Uterus (tissue), 4 donors: ENCODE measurements around the gene FGR. TPM values are rescaled to one million over a fixed set of nuclear protein-coding genes. Genes with fewer than 3 reads are reported as not detected.
A peak's percentile ranks its signal among the peaks of the same experiment; 100 is the strongest.

Experiments used
- DNase-seq, 2 donors: peaks; one replicate each; pipeline ENCODE4 v3.0.0-alpha.2; 2019 to 2020
- H3K27ac ChIP-seq, 2 donors: fragments of 200-600 bp; sonication (generic); 1 replicate in 1 of 2; 2 replicates in 1 of 2; pipeline ENCODE4 v1.5.1; 2016 to 2018
- H3K27me3 ChIP-seq, 2 donors: fragments of 200-600 bp; sonication (generic); one replicate each; pipeline ENCODE4 v1.5.1; 2018 to 2019; ENCODE audit warnings: control low read depth in 1 of 2
- H3K36me3 ChIP-seq, 2 donors: fragments of 200-600 bp; sonication (generic); one replicate each; pipeline ENCODE4 v1.5.1; 2019; ENCODE audit warnings: control low read depth in 1 of 2
- H3K4me1 ChIP-seq, 2 donors: fragments of 200-600 bp; sonication (generic); one replicate each; pipeline ENCODE4 v1.5.1; 2018 to 2019; ENCODE audit warnings: control low read depth in 1 of 2
- H3K4me3 ChIP-seq, 2 donors: fragments of 200-600 bp; sonication (generic); 1 replicate in 1 of 2; 2 replicates in 1 of 2; pipeline ENCODE4 v1.5.1; 2018 to 2019; ENCODE audit warnings: mild to moderate bottlenecking in 1 of 2
- H3K9me3 ChIP-seq, 2 donors: fragments of 200-600 bp; sonication (generic); one replicate each; pipeline ENCODE4 v1.5.1; 2019; ENCODE audit warnings: control low read depth in 1 of 2
- POLR2A ChIP-seq, 2 donors: fragments of 450-650 bp; IDR thresholded peaks; one replicate each; pipeline ENCODE4 v1.6.1; 2016; ENCODE audit warnings: antibody characterized with exemption in 2 of 2, mild to moderate bottlenecking in 1 of 2, moderate library complexity in 1 of 2
- intact Hi-C: fragments of 100-400 bp; cut with DNase I; formaldehyde crosslinking; loops from one replicate; pipeline ENCODE4 v1.15.1; 2023; ENCODE audit warnings: low total_unique reads
- total RNA-seq, 4 donors: library from RNA; depleted of rRNA in 3 of 4; stranded (reverse); fragments of >200 nt in 3 of 4; gene quantifications; one replicate each; pipeline versions ENCODE4 v1.1.0 to v1.2.4, GENCODE V29; 2014 to 2023
- TF ChIP-seq, protein P1 (sequence below), 4 experiments: fragments of 200-600 bp in 2 of 4; fragments of 450-650 bp in 2 of 4; sonication (generic) in 2 of 4; IDR thresholded peaks; one replicate each; pipeline ENCODE4 v1.5.1; 2016 to 2019; ENCODE audit warnings: antibody characterized with exemption in 4 of 4, mild to moderate bottlenecking in 2 of 4, moderate library complexity in 1 of 4
- donor health status: DM: yes; HTN: yes; CAD: no.

The FGR gene
- total RNA-seq, 4 donors from 2014 or later: 3.0 to 35.9 (median 18.8) TPM

DNA sequence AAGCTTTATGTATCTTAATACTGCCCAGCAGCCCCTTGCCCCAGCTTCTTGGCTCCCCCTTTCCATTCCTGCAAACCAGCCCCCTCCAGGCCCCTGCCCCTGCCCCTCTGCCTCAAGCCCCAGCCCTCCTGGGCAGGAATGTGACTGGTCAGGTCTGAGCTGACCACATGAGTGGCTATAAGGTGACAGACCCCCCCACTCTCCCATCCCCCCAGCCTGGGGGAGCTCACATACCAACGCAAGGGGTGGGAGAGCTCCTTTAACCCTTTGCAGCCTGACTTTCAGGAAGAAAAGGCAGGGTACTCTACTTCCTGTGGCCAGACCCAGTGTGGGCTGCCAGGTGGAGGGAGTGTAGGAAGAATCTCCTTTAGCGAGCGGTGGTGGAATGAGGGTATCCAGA is 64.2 kb downstream of the FGR start:
- no peak for DNase-seq
- intact Hi-C loops: no loop called here
- Histone ChIP-seq H3K4me3 (no peak overlapping the region), H3K4me1 (peaks cover 16 to 52% of the 10 kb centered on the region in 2 donors), H3K27me3 (no peaks in the 10 kb centered on the region), H3K9me3 (no peaks in the 10 kb centered on the region), H3K27ac (peak overlapping the region; percentile 94 to 97), H3K36me3 (no peaks in the 10 kb centered on the region)
- TF ChIP-seq, protein P1, sequence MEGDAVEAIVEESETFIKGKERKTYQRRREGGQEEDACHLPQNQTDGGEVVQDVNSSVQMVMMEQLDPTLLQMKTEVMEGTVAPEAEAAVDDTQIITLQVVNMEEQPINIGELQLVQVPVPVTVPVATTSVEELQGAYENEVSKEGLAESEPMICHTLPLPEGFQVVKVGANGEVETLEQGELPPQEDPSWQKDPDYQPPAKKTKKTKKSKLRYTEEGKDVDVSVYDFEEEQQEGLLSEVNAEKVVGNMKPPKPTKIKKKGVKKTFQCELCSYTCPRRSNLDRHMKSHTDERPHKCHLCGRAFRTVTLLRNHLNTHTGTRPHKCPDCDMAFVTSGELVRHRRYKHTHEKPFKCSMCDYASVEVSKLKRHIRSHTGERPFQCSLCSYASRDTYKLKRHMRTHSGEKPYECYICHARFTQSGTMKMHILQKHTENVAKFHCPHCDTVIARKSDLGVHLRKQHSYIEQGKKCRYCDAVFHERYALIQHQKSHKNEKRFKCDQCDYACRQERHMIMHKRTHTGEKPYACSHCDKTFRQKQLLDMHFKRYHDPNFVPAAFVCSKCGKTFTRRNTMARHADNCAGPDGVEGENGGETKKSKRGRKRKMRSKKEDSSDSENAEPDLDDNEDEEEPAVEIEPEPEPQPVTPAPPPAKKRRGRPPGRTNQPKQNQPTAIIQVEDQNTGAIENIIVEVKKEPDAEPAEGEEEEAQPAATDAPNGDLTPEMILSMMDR (IDR thresholded peaks at IDR 0.05): no peak
- no peak for TF ChIP-seq POLR2A (IDR thresholded peaks at IDR 0.05)

- no peak for TF ChIP-seq POLR2A (IDR thresholded peaks at IDR 0.05)
- TF ChIP-seq, protein P1 (IDR thresholded peaks at IDR 0.05): no peak
Observed at GRCh38 chr1:27570356-27570755, 64.6 kb downstream of the FGR start.

GRCh38 chr1:27569506-27570291 is 65.3 kb downstream of the FGR start:
- no peak for TF ChIP-seq POLR2A (IDR thresholded peaks at IDR 0.05)
- TF ChIP-seq, protein P1 (IDR thresholded peaks at IDR 0.05): no peak
- Histone ChIP-seq H3K4me3 (no peak overlapping the region), H3K27me3 (no peaks in the 10 kb centered on the region), H3K36me3 (no peaks in the 10 kb centered on the region), H3K4me1 (peaks cover 18 to 61% of the 10 kb centered on the region in 2 donors), H3K27ac (peak overlapping the region; percentile 94 to 97), H3K9me3 (no peaks in the 10 kb centered on the region)
- intact Hi-C loops: loop anchor here (5.0 kb wide), 1 partner anchor 33 kb away; the partner anchor contains the start of gene AHDC1
- peak in 1 of 2 donors; percentile 42 for DNase-seq

More at GRCh38 chr1:27570356-27570755, 64.6 kb downstream of the FGR start:
- peak; percentile 45 for DNase-seq
- intact Hi-C loops: no loop called here
- Histone ChIP-seq H3K27me3 (no peaks in the 10 kb centered on the region), H3K36me3 (no peaks in the 10 kb centered on the region), H3K4me1 (peaks cover 16 to 57% of the 10 kb centered on the region in 2 donors), H3K27ac (peak overlapping the region; percentile 94 to 97), H3K9me3 (no peaks in the 10 kb centered on the region), H3K4me3 (no peak overlapping the region)

GRCh38 chr1:27569088-27569460 is 65.9 kb downstream of the FGR start:
- Histone ChIP-seq H3K36me3 (no peaks in the 10 kb centered on the region), H3K4me1 (peaks cover 24 to 63% of the 10 kb centered on the region in 2 donors), H3K4me3 (peak overlapping the region in 1 of 2 donors; percentile 31), H3K9me3 (no peaks in the 10 kb centered on the region), H3K27me3 (no peaks in the 10 kb centered on the region), H3K27ac (peak overlapping the region; percentile 94 to 97)
- peak in 1 of 2 donors; percentile 13 for TF ChIP-seq POLR2A (IDR thresholded peaks at IDR 0.05)
- TF ChIP-seq, protein P1 (IDR thresholded peaks at IDR 0.05): no peak
- intact Hi-C loops: loop anchor here (5.0 kb wide), 1 partner anchor 33 kb away; the partner anchor contains the start of gene AHDC1
- peak in 1 of 2 donors; percentile 39 for DNase-seq
